Measurements from ENCODE around the gene CASKIN1. TPM values are rescaled to one million over a fixed set of nuclear protein-coding genes. Genes with fewer than 3 reads are reported as not detected.

Gene CASKIN1
- total and polyA plus RNA-seq, 2 of the 8 experiments (the other 6 are each of a cell fraction or from before 2014, with no cell fraction given) = 1.2 to 6.4 TPM

DNA sequence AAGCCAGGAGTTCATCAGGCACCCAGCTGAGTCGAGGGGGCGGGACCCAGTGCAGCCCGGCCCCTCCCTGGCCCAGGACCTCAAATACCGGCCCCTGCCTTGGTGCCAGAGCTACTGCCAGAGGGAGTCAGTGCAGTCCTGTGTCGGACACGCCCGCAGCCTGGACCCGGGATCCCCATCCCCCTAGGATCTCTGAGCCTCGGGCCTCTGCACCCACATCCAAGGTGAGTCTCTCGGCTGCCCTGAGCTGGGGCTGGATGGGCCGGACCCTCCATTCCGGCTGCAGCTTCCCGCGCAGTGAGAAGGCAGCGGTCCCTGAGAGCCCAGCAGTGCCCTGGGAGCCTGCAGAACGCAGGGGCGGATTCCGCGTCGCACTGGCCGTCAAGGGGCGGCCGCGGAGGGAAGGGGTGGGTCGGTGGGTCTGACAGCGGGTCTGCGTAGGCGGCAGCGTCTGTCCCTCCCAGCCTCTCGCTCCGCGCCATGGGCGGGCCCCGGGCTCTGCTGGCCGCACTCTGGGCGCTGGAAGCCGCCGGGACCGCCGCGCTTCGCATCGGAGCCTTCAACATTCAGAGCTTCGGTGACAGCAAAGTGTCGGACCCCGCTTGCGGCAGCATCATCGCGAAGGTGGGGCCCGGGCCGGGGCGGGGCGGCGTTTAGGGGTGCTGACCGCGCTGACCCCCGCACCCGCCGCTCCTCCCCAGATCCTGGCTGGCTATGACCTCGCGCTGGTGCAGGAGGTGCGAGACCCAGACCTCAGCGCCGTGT lies 40.1 kb upstream of the CASKIN1 start, which contains the start of gene DNASE1L2:
Gene DNASE1L2 (plus strand): TSS at position 108 of the 765 bp plus-strand sequence. CDS start 373 bp downstream, at position 481.
- H4K8ac ChIP-seq (ENCODE audit: extremely low read depth, insufficient read depth, low read length) = peak within 1 kb of the TSS; percentile 68; the same call in 1 of the 2 replicates
- peaks cover 0 to 19% (median 10%) of the 10 kb centered on the region in 4 experiments; a peak in 5 of 7 replicates for H3K4me1 ChIP-seq (replicated peaks in 1 of 4; ENCODE audit: control insufficient read depth in 3 of 4, insufficient read depth in 4 of 4, low read length in 3 of 4)
- H3K56ac ChIP-seq (replicated peaks; ENCODE audit: insufficient read length, low read depth, low read length) = no peak within 1 kb of the TSS
- H2BK5ac ChIP-seq (ENCODE audit: low read depth, low read length) = no peak within 1 kb of the TSS
- H3K9me3 ChIP-seq (ENCODE audit: insufficient read depth in 2 of 2, low read depth in 1 of 2, low read length in 1 of 2) = no peaks in the 10 kb centered on the region
- no peak for FAIRE-seq
- no peak within 1 kb of the TSS for H2AFZ ChIP-seq (ENCODE audit: low read length)
- no peaks in the 10 kb centered on the region for H3K79me2 ChIP-seq (ENCODE audit: control insufficient read depth in 1 of 2, insufficient read depth in 2 of 2, low read length in 2 of 2)
- peak in 1 of 2 experiments; percentile 79 for DNase-seq (ENCODE audit: low read depth in 1 of 2, low spot score in 2 of 2)
- no peak within 1 kb of the TSS for H4K91ac ChIP-seq (replicated peaks; ENCODE audit: insufficient read length, low read length)
- peaks cover 3 to 39% (median 5%) of the 10 kb centered on the region in 4 experiments; a peak in 4 of 8 replicates for H3K36me3 ChIP-seq (ENCODE audit: control insufficient read depth in 2 of 4, insufficient read depth in 4 of 4, low read length in 3 of 4)
- CTCF ChIA-PET (ENCODE audit: partially characterized antibody) = interaction anchor here (1.0 to 2.7 kb wide), 5 partner anchors 8 to 42 kb away, joined by 4 to 9 read pairs (median 6); partner anchors contain the start of gene ECI1
- no peak within 1 kb of the TSS for H2AK5ac ChIP-seq (ENCODE audit: low read depth, low read length)
- no peaks in the 10 kb centered on the region for H3K79me1 ChIP-seq (ENCODE audit: low read depth, low read length)
- H2BK15ac ChIP-seq (ENCODE audit: low read length) = no peak within 1 kb of the TSS
- H2BK20ac ChIP-seq (ENCODE audit: low read length) = no peak within 1 kb of the TSS
- POLR2A ChIA-PET (ENCODE audit: partially characterized antibody) = interaction anchor here (0.7 to 8.6 kb wide), 22 partner anchors 9 to 80 kb away, joined by 3 to 181 read pairs (median 5); partner anchors contain the start of genes E4F1, ECI1, MLST8 and PGP
- no peak within 1 kb of the TSS; the same call in 1 of the 2 replicates for H3K18ac ChIP-seq (ENCODE audit: extremely low read depth, low read length)
- H3K23ac ChIP-seq (ENCODE audit: insufficient read length) = no peak within 1 kb of the TSS
- no peak within 1 kb of the TSS for H3K14ac ChIP-seq (ENCODE audit: insufficient read length)
- H3K9ac ChIP-seq (replicated peaks in 1 of 4; ENCODE audit: extremely low read depth in 1 of 4, low read depth in 3 of 4, low read length in 3 of 4) = no peak within 1 kb of the TSS
- H3K4me3 ChIP-seq (ENCODE audit: extremely low read depth in 1 of 4, insufficient read depth in 2 of 4, low read depth in 3 of 4, low read length in 4 of 4) = peak within 1 kb of the TSS; percentile 19 to 63 (median 37); a peak in 7 of 8 replicates
- H3K27me3 ChIP-seq (replicated peaks in 1 of 4; ENCODE audit: control insufficient read depth in 3 of 4, extremely low read depth in 1 of 4, insufficient read depth in 3 of 4, low read length in 3 of 4) = peaks cover 4 to 20% (median 16%) of the 10 kb centered on the region in 4 experiments; a peak in 6 of 7 replicates
- 10% methylated on average over 43 of the region's 64 CpGs; no CpG with 5 or more reads in 1 of the 2 experiments for WGBS, 2 experiments (ENCODE audit: extremely low coverage in 1 of 2, insufficient coverage in 1 of 2, insufficient read length in 1 of 2, insufficient replicate concordance in 2 of 2, low coverage in 1 of 2, low lambda C conversion rate in 2 of 2, missing lambda C conversion rate in 1 of 2)
- H4K20me1 ChIP-seq (replicated peaks in 1 of 2; ENCODE audit: control insufficient read depth in 1 of 2, insufficient read depth in 2 of 2, low read length in 2 of 2) = peaks cover 0 to 13% of the 10 kb centered on the region in 2 experiments
- H3K4me2 ChIP-seq (ENCODE audit: insufficient read depth in 1 of 2, low read depth in 2 of 2, low read length in 2 of 2) = peak within 1 kb of the TSS; percentile 78 to 82
- H4K5ac ChIP-seq (ENCODE audit: insufficient read length, low read depth, low read length) = no peak within 1 kb of the TSS
- no peak within 1 kb of the TSS for H3K27ac ChIP-seq (ENCODE audit: low read depth, low read length)
- no peak within 1 kb of the TSS for H2BK12ac ChIP-seq (ENCODE audit: low read depth, low read length)
- no peak within 1 kb of the TSS for H2BK120ac ChIP-seq (replicated peaks; ENCODE audit: low read depth, low read length)
- H3K23me2 ChIP-seq (ENCODE audit: low read depth, low read length) = peaks cover 16% of the 10 kb centered on the region; the same call in 1 of the 2 replicates
- H3K4ac ChIP-seq (replicated peaks; ENCODE audit: insufficient read length, low read depth, low read length) = no peak within 1 kb of the TSS
- TF ChIP-seq EGR1 (IDR thresholded peaks at IDR 0.05; ENCODE audit: borderline replicate concordance, low read depth, low read length) = peak; percentile 82; the same call in 1 of the 2 replicates
- peak; percentile 42; the same call in 1 of the 2 replicates for TF ChIP-seq TAF1 (IDR thresholded peaks at IDR 0.05; ENCODE audit: low read depth, low read length)
- peak; percentile 18 for TF ChIP-seq ASH2L (IDR thresholded peaks at IDR 0.05; ENCODE audit: low read length)
- no peak for TF ChIP-seq KDM1A (IDR thresholded peaks at IDR 0.05; ENCODE audit: borderline replicate concordance, low read length)
- TF ChIP-seq BACH1 (IDR thresholded peaks at IDR 0.05; ENCODE audit: low read length) = no peak
- peak in 1 of 2 experiments; percentile 46; a peak in 1 of 3 replicates for TF ChIP-seq POLR2A (IDR thresholded peaks at IDR 0.05; ENCODE audit: control extremely low read depth in 1 of 2, low read depth in 2 of 2, low read length in 2 of 2)
- TF ChIP-seq, protein P1, sequence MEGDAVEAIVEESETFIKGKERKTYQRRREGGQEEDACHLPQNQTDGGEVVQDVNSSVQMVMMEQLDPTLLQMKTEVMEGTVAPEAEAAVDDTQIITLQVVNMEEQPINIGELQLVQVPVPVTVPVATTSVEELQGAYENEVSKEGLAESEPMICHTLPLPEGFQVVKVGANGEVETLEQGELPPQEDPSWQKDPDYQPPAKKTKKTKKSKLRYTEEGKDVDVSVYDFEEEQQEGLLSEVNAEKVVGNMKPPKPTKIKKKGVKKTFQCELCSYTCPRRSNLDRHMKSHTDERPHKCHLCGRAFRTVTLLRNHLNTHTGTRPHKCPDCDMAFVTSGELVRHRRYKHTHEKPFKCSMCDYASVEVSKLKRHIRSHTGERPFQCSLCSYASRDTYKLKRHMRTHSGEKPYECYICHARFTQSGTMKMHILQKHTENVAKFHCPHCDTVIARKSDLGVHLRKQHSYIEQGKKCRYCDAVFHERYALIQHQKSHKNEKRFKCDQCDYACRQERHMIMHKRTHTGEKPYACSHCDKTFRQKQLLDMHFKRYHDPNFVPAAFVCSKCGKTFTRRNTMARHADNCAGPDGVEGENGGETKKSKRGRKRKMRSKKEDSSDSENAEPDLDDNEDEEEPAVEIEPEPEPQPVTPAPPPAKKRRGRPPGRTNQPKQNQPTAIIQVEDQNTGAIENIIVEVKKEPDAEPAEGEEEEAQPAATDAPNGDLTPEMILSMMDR (IDR thresholded peaks at IDR 0.05; ENCODE audit: control extremely low read depth in 1 of 3, insufficient read depth in 1 of 3, low read depth in 1 of 3, low read length in 3 of 3) = peak in 1 of 3 experiments; percentile 0; a peak in 1 of 4 replicates
- 0 out of 2 replicates have a peak, but pooled peaks have one; percentile 40 for TF ChIP-seq TBP (IDR thresholded peaks at IDR 0.05; ENCODE audit: low read depth, low read length)
- 0 out of 2 replicates have a peak, but pooled peaks have one; percentile 21 for TF ChIP-seq RBBP5 (IDR thresholded peaks at IDR 0.05; ENCODE audit: borderline replicate concordance, low read depth, low read length)

All from H1 (cell line).